Testis (tissue), 2 donors: ENCODE measurements around the gene PRTFDC1.

Source experiments
- CTCF ChIP-seq, 3 experiments: fragments of 450-650 bp in 2 of 3; fragments of 200-600 bp in 1 of 3; sonication (generic) in 1 of 3; IDR thresholded peaks; one replicate each; pipeline ENCODE4 v1.5.1; 2016 to 2019; ENCODE audit warnings: antibody characterized with exemption in 3 of 3, mild to moderate bottlenecking in 2 of 3, moderate library complexity in 1 of 3
- POLR2A ChIP-seq: fragments of 450-650 bp; IDR thresholded peaks from one replicate; pipeline ENCODE4 v1.6.1; 2017; ENCODE audit warnings: antibody characterized with exemption, mild to moderate bottlenecking, moderate library complexity

GRCh38 chr10:24858288-24859270, 93.8 kb downstream of the PRTFDC1 start:
- no peak for TF ChIP-seq CTCF (IDR thresholded peaks at IDR 0.05)
- TF ChIP-seq POLR2A: no peak
